Measurements from ENCODE around the gene SOBP.
"Not testable (repeated sequence)": the region's sequence is repeated elsewhere in the genome, so short reads cannot be mapped to it uniquely, and the experiment has no call there.

The SOBP gene

GRCh38 chr6:107488875-107489635, 862 bp upstream of the SOBP start:
- peak; percentile 88 for DNase-seq

- DNase-seq: no peak
Measured at GRCh38 chr6:107490566-107491137, 735 bp downstream of the SOBP start.

GRCh38 chr6:107491138-107491609, 1.3 kb downstream of the SOBP start:
- peak; percentile 83 for DNase-seq

- peak; percentile 45 for DNase-seq
Measured at GRCh38 chr6:107491760-107492660, 2.1 kb downstream of the SOBP start.

GRCh38 chr6:107493158-107494057, 3.5 kb downstream of the SOBP start:
- peak; percentile 66 for DNase-seq

- DNase-seq: peak; percentile 30
Measured at GRCh38 chr6:107495196-107495643, 5.3 kb downstream of the SOBP start.

- DNase-seq: no peak
Measured at GRCh38 chr6:107495971-107496370, 6.1 kb downstream of the SOBP start.

- no peak for DNase-seq
Measured at GRCh38 chr6:107496892-107497684, 7.2 kb downstream of the SOBP start.

- DNase-seq: no peak
Measured at GRCh38 chr6:107504270-107505026, 14.5 kb downstream of the SOBP start.

GRCh38 chr6:107506145-107506544, 16.2 kb downstream of the SOBP start:
- no peak for DNase-seq

GRCh38 chr6:107509506-107509905, 19.6 kb downstream of the SOBP start:
- no peak for DNase-seq

GRCh38 chr6:107510108-107510507, 20.2 kb downstream of the SOBP start:
- no peak for DNase-seq

- DNase-seq: no peak
Measured at GRCh38 chr6:107511511-107511993, 21.6 kb downstream of the SOBP start.

GRCh38 chr6:107513214-107513613, 23.3 kb downstream of the SOBP start:
- DNase-seq: no peak

GRCh38 chr6:107515955-107516354, 26.0 kb downstream of the SOBP start:
- DNase-seq: no peak

- DNase-seq: no peak
Measured at GRCh38 chr6:107517274-107517673, 27.4 kb downstream of the SOBP start.

- not testable (repeated sequence) for DNase-seq
Measured at GRCh38 chr6:107519224-107519623, 29.3 kb downstream of the SOBP start.

- not testable (repeated sequence) for DNase-seq
Measured at GRCh38 chr6:107520706-107521105, 30.8 kb downstream of the SOBP start.

GRCh38 chr6:107523054-107523791, 33.3 kb downstream of the SOBP start:
- no peak for DNase-seq
